Measurements from ENCODE around the gene TALDO1.

The TALDO1 gene

DNA sequence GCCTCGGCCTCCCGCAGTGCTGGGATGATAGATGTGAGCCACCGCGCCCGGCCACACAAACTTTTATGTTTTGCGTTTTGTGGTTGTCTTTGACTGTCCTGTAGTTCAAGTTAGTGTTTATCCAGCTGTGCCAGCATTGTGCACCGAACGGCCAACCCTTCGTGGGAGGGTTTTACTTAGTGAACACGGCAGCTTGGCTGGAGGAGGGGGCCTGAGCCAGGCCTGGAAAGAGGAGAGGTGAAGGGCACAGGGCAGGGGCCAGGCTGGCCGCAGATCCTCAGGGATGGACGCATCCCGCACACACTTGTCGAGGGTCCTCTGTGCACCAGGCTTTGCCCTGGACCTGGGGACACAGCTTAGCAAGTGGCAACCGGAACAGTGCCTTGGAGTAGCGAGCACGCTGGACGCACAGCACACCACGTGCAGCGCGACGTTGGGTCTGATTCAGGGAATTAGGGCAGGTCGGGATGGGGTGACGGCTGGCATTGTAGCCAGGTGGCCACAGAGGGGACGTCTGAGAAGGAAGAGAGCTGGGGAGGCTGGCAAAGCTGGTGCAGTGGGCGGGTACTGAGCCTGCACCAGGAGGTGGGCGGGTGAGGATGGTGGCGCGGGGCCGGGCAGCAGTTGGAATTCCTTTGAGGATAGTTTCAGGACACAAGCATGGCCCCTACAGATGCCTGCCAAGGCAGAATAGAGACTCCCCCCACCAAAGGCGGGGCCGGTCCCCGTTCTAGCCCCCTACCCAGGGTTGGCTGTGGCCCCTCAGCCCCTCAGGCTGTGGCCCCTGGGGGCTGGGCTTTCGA lies 27.8 kb upstream of the TALDO1 start:
- DNase-seq (ENCODE audit: low read depth): no peak
- no peak for TF ChIP-seq CTCF (conservative IDR thresholded peaks at IDR 0.05; ENCODE audit: control insufficient read depth, insufficient read depth, low read depth, low read length)
- H3K4me3 ChIP-seq (ENCODE audit: control insufficient read depth, low read depth, low read length): no peak overlapping the region

GRCh38 chr11:720017-720641 lies 27.1 kb upstream of the TALDO1 start:
- DNase-seq (ENCODE audit: low read depth): no peak
- H3K4me3 ChIP-seq (ENCODE audit: control insufficient read depth, low read depth, low read length): no peak overlapping the region
- no peak for TF ChIP-seq CTCF (conservative IDR thresholded peaks at IDR 0.05; ENCODE audit: control insufficient read depth, insufficient read depth, low read depth, low read length)

GRCh38 chr11:720642-721246 lies 26.5 kb upstream of the TALDO1 start:
- H3K4me3 ChIP-seq (ENCODE audit: control insufficient read depth, low read depth, low read length): no peak overlapping the region
- DNase-seq (ENCODE audit: low read depth): no peak
- TF ChIP-seq CTCF (conservative IDR thresholded peaks at IDR 0.05; ENCODE audit: control insufficient read depth, insufficient read depth, low read depth, low read length): no peak

DNA sequence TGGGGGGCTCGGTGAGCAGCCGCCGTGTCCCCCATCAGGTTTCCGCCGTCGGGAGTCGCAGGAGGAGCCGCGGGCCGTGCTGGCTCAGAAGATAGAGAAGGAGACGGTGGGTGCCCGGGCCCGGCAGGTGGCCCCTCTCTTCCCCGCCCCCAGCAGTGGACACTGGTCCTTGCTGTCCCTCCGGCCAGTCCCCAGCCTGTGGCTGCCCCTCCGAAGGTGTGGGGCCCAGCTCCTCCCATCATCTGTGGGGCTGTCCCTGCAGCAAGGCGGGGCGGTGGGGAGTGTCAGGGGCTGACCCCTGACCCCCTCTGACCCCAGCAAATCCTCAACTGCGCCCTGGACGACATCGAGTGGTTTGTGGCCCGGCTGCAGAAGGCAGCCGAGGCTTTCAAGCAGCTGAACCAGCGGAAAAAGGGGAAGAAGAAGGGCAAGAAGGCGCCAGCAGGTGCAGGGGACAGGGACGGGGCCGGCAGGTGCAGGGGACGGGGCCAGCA lies 26.0 kb upstream of the TALDO1 start:
- TF ChIP-seq CTCF (conservative IDR thresholded peaks at IDR 0.05; ENCODE audit: control insufficient read depth, insufficient read depth, low read depth, low read length): no peak
- no peak for DNase-seq (ENCODE audit: low read depth)
- H3K4me3 ChIP-seq (ENCODE audit: control insufficient read depth, low read depth, low read length): no peak overlapping the region

DNA sequence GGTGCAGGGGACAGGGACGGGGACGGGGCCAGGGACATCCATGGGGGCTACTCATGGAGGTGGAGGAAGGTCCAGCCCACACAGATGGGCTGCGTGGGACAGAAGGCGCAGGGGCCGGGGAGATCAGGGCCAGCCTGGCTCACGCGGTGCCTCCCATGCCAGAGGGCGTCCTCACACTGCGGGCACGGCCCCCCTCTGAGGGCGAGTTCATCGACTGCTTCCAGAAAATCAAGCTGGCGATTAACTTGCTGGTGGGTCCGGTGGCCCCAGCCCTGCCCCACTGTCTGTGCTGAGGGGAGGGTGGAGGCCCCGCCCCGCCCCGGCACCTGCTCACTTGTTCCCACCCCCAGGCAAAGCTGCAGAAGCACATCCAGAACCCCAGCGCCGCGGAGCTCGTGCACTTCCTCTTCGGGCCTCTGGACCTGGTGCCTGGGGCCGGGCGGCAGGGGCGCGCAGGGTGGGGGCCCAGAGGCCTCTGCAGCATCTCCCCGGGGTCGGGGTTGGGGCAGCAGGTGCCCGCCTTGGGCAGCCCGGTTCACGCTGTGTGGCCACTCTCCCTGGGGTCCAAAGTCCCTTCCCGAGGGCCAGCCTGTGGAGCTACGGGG lies 25.4 kb upstream of the TALDO1 start:
- no peak for DNase-seq (ENCODE audit: low read depth)
- H3K4me3 ChIP-seq (ENCODE audit: control insufficient read depth, low read depth, low read length): no peak overlapping the region
- no peak for TF ChIP-seq CTCF (conservative IDR thresholded peaks at IDR 0.05; ENCODE audit: control insufficient read depth, insufficient read depth, low read depth, low read length)

DNA sequence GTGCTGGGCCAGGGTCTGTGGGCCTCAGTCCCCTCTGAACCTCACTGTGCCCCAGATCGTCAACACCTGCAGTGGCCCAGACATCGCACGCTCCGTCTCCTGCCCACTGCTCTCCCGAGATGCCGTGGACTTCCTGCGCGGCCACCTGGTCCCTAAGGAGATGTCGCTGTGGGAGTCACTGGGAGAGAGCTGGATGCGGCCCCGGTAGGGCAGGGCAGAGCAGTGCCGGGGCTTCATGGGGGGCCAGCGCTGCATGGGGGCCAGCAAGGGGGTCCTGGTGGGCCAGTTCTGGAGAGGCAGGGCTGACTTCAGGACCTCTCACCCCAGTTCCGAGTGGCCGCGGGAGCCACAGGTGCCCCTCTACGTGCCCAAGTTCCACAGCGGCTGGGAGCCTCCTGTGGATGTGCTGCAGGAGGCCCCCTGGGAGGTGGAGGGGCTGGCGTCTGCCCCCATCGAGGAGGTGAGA lies 24.9 kb upstream of the TALDO1 start:
- TF ChIP-seq CTCF (conservative IDR thresholded peaks at IDR 0.05; ENCODE audit: control insufficient read depth, insufficient read depth, low read depth, low read length): no peak
- H3K4me3 ChIP-seq (ENCODE audit: control insufficient read depth, low read depth, low read length): no peak overlapping the region
- no peak for DNase-seq (ENCODE audit: low read depth)

Measured in fibroblast of mammary gland (primary cell).